ENCODE data around the gene PATE3.

- TF ChIP-seq, protein P1, sequence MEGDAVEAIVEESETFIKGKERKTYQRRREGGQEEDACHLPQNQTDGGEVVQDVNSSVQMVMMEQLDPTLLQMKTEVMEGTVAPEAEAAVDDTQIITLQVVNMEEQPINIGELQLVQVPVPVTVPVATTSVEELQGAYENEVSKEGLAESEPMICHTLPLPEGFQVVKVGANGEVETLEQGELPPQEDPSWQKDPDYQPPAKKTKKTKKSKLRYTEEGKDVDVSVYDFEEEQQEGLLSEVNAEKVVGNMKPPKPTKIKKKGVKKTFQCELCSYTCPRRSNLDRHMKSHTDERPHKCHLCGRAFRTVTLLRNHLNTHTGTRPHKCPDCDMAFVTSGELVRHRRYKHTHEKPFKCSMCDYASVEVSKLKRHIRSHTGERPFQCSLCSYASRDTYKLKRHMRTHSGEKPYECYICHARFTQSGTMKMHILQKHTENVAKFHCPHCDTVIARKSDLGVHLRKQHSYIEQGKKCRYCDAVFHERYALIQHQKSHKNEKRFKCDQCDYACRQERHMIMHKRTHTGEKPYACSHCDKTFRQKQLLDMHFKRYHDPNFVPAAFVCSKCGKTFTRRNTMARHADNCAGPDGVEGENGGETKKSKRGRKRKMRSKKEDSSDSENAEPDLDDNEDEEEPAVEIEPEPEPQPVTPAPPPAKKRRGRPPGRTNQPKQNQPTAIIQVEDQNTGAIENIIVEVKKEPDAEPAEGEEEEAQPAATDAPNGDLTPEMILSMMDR (conservative IDR thresholded peaks at IDR 0.05; ENCODE audit: low read length), result no peak
- TF ChIP-seq EZH2phosphoT487 (IDR thresholded peaks at IDR 0.05; ENCODE audit: borderline replicate concordance), result no peak
Measured at GRCh38 chr11:125835748-125836147, 47.8 kb downstream of the PATE3 start.

All from Loucy (cell line).